ENCODE data around the gene SOCS2.

Gene SOCS2

DNA sequence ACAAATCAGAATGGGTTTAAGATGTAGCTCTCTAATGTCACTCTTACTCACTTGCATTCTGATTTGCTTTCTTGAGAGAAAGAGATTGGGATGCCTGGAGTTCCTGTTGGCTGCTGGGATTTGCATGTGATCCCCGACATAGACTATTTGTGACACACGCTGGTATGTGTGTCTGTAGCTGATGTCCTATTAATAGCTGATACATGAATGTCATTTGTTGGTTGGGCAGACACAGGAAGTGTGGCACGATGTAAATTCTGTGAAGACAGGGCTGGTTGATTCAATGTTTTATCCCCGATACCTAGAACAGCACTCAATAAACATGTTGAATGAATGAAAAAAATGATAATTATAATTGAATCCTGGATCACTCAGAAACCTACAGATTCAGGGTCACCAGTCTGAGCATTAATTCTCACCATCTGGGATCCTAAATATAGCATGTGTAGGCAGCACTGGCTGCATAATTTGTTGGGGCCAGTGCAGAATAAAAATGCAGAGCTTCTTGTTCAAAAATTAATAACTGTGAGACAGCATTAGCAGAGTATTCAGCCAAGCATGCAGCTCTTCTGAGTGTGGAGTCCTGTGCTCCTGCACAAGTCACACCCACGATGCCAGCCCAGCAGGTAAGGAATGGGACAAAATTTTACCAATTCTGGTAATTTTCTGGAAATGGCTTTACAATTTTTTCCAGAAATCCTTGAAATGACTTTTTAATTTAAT, 35.5 kb upstream of the SOCS2 start:
- TF ChIP-seq CTCF (IDR thresholded peaks at IDR 0.05; ENCODE audit: insufficient read depth, low read depth, low read length, missing control alignments) = no peak
- H3K4me3 ChIP-seq (ENCODE audit: low read length) = no peak overlapping the region
- no peak for DNase-seq (ENCODE audit: low read depth)

DNA sequence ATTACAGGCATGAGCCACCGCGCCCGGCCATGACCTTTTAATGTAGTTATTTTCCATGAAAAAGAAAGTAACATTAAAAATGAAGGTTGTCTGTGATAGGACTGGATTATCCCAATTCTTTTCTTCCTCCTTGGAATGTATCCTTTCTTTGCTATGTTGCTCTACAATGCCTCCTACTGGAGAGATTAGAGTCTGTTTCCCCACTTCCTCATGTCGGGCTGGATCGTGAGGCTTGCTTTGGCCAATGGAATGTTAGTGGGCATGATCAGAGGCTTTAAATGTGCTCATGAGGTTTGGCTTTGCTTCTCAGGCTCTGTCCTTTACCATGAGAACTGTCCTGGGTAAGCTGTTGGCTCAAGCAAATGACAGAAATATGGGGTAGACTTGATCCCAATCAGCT, 34.7 kb upstream of the SOCS2 start:
- TF ChIP-seq CTCF (IDR thresholded peaks at IDR 0.05; ENCODE audit: insufficient read depth, low read depth, low read length, missing control alignments) = no peak
- no peak overlapping the region for H3K4me3 ChIP-seq (ENCODE audit: low read length)
- DNase-seq (ENCODE audit: low read depth) = no peak

GRCh38 chr12:93539821-93540220, 32.7 kb upstream of the SOCS2 start:
- DNase-seq (ENCODE audit: low read depth) = no peak
- TF ChIP-seq CTCF (IDR thresholded peaks at IDR 0.05; ENCODE audit: insufficient read depth, low read depth, low read length, missing control alignments) = no peak
- H3K4me3 ChIP-seq (ENCODE audit: low read length) = no peak overlapping the region

GRCh38 chr12:93540466-93540865, 32.0 kb upstream of the SOCS2 start:
- DNase-seq (ENCODE audit: low read depth) = no peak
- H3K4me3 ChIP-seq (ENCODE audit: low read length) = no peak overlapping the region
- TF ChIP-seq CTCF (IDR thresholded peaks at IDR 0.05; ENCODE audit: insufficient read depth, low read depth, low read length, missing control alignments) = no peak

DNA sequence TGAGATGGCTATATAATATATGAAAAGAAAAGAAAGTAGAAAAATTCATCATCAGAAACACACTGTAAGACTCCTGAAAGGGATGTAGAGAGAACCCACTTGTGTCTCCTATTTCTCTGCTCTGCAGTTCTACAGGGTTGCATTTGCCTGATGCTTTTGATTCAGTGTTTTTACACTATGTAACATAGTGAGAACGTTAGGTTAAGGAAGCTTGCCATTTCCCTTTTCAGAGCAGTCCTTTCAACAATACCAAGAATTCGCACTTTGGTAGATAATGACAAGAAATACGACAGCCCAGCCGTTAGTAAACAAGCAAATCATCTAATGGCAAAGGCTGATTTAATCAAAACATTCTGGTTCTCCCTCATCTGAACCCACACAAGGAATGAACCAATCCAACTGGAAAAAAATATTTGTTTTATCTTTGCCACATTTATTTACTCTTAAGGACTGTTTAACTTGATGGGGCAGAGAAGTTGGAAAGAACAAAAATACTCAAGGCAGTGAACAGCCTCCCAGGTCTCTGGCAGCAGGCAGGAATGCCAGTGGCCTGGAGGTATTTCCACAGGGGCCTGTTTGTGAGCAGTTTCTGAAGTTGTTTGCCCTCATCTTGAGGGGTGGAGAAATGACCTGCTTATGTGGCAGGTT, 30.8 kb upstream of the SOCS2 start:
- TF ChIP-seq CTCF (IDR thresholded peaks at IDR 0.05; ENCODE audit: insufficient read depth, low read depth, low read length, missing control alignments) = no peak
- no peak for DNase-seq (ENCODE audit: low read depth)
- no peak overlapping the region for H3K4me3 ChIP-seq (ENCODE audit: low read length)

- no peak overlapping the region for H3K4me3 ChIP-seq (ENCODE audit: low read length)
- DNase-seq (ENCODE audit: low read depth) = no peak
- no peak for TF ChIP-seq CTCF (IDR thresholded peaks at IDR 0.05; ENCODE audit: insufficient read depth, low read depth, low read length, missing control alignments)
These were observed 24.7 kb upstream of the SOCS2 start for GRCh38 chr12:93547778-93548177.

GRCh38 chr12:93549174-93549573, 23.3 kb upstream of the SOCS2 start:
- H3K4me3 ChIP-seq (ENCODE audit: low read length) = no peak overlapping the region
- TF ChIP-seq CTCF (IDR thresholded peaks at IDR 0.05; ENCODE audit: insufficient read depth, low read depth, low read length, missing control alignments) = no peak
- no peak for DNase-seq (ENCODE audit: low read depth)
